HEK293T (cell line): Measurements from ENCODE around the gene ZNF83.

Experiments used
- CTCF ChIA-PET: fragments of 350-600 bp; formaldehyde crosslinking; extraction: SDS; loops from one replicate; lab custom pipeline; 2021; ENCODE audit warnings: antibody characterized with exemption, inconsistent platforms; lab: Yijun Ruan, JAX
- POLR2A ChIA-PET: fragments of 350-600 bp; formaldehyde crosslinking; extraction: SDS; loops from one replicate; lab custom pipeline; 2020; ENCODE audit warnings: antibody characterized with exemption, inconsistent platforms; lab: Yijun Ruan, JAX
- DNase-seq: peaks from one replicate; pipeline ENCODE4 v3.0.0; 2012; ENCODE audit warnings: mixed read lengths; ENCODE audit errors: extremely low spot score
- BHLHE40 ChIP-seq: fragments of 450-650 bp; IDR thresholded peaks from 2 replicates; pipeline ENCODE4 v1.6.1; 2016; ENCODE audit warnings: mild to moderate bottlenecking, moderate library complexity, borderline replicate concordance
- CTBP1 ChIP-seq: fragments of 450-650 bp; IDR thresholded peaks from 2 replicates; pipeline ENCODE4 v1.6.1; 2016; ENCODE audit warnings: borderline replicate concordance
- ELF4 ChIP-seq: fragments of 450-650 bp; IDR thresholded peaks from 2 replicates; pipeline ENCODE4 v1.6.1; 2017; ENCODE audit warnings: antibody characterized with exemption
- FOXA1 ChIP-seq: fragments of 450-650 bp; IDR thresholded peaks from 2 replicates; pipeline ENCODE4 v1.6.1; 2016; ENCODE audit warnings: mild to moderate bottlenecking
- FOXK2 ChIP-seq: fragments of 450-650 bp; IDR thresholded peaks from 2 replicates; pipeline ENCODE4 v1.6.1; 2016; ENCODE audit warnings: mild to moderate bottlenecking
- L3MBTL2 ChIP-seq: fragments of 450-650 bp; conservative IDR thresholded peaks from 2 replicates; pipeline ENCODE4 v1.6.1; 2016; ENCODE audit warnings: mild to moderate bottlenecking
- LEF1 ChIP-seq: fragments of 450-650 bp; IDR thresholded peaks from 2 replicates; pipeline ENCODE4 v1.6.1; 2017; ENCODE audit warnings: mild to moderate bottlenecking, borderline replicate concordance
- NFRKB ChIP-seq: fragments of 450-650 bp; IDR thresholded peaks from 2 replicates; pipeline ENCODE4 v1.6.1; 2016; ENCODE audit warnings: mild to moderate bottlenecking, moderate library complexity
- SP1 ChIP-seq: fragments of 450-650 bp; IDR thresholded peaks from 2 replicates; pipeline ENCODE4 v1.6.1; 2017
- SUZ12 ChIP-seq: fragments of 450-650 bp; IDR thresholded peaks from 2 replicates; pipeline ENCODE4 v1.6.1; 2016; ENCODE audit warnings: mild to moderate bottlenecking
- TARDBP ChIP-seq: fragments of 450-650 bp; IDR thresholded peaks from 2 replicates; pipeline ENCODE4 v1.6.1; 2016
- TF ChIP-seq, protein P1 (sequence below): fragments of 450-650 bp; IDR thresholded peaks from 2 replicates; pipeline ENCODE4 v1.6.1; 2016

ZNF83 gene

DNA sequence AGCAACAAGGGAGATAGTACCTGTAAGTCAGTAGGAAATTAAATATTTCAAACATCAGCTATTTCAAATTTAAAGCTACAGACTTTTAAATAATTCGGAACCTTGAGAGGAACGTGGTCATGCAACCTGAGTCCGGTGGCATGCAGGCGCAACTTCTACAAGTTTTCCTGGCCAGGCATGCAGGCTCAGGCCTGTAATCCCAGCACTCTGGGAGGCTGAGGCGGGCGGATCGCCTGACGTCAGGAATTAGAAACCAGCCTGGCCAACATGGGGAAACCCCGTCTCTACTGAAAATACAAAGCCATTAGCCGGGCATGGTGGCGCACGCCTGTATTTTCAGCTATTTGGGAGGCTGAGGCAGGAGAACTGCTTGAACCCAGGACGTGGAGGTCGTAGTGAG lies 70.2 kb downstream of the ZNF83 start:
- no peak for TF ChIP-seq L3MBTL2
- no peak for TF ChIP-seq CTBP1
- no peak for TF ChIP-seq BHLHE40
- TF ChIP-seq FOXA1, result no peak
- TF ChIP-seq SUZ12, result no peak
- CTCF ChIA-PET, result interaction anchor here (0.6 kb wide), 1 partner anchor 227 kb away, joined by 3 read pairs; no protein-coding TSS in a partner anchor
- POLR2A ChIA-PET, result no interaction called here
- DNase-seq, result no peak

DNA sequence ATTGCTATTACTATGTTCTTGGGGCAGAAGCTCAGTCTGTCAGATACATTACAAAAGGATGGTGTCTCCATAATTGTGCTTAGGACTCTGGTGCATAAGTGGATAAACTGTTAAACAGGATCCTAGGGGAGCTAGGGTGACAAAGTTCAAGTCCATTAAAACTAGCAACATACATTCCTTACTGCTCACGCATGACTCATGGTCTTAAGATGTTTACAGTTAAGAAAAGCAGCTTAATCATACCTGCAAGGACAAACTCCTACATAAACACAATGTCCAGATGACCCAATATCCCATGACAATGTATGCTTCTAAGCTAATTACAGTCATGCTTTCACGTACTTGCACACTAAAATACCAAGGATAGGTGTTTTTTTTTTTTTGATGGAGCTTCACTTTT lies 71.6 kb downstream of the ZNF83 start:
- ChIA-PET CTCF (no interaction called here), POLR2A (no interaction called here)
- no peak for DNase-seq
- TF ChIP-seq TARDBP, result no peak
- no peak for TF ChIP-seq ELF4
- TF ChIP-seq, protein P1, sequence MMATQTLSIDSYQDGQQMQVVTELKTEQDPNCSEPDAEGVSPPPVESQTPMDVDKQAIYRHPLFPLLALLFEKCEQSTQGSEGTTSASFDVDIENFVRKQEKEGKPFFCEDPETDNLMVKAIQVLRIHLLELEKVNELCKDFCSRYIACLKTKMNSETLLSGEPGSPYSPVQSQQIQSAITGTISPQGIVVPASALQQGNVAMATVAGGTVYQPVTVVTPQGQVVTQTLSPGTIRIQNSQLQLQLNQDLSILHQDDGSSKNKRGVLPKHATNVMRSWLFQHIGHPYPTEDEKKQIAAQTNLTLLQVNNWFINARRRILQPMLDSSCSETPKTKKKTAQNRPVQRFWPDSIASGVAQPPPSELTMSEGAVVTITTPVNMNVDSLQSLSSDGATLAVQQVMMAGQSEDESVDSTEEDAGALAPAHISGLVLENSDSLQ, result no peak
- no peak for TF ChIP-seq SP1
- TF ChIP-seq FOXK2, result no peak

DNA sequence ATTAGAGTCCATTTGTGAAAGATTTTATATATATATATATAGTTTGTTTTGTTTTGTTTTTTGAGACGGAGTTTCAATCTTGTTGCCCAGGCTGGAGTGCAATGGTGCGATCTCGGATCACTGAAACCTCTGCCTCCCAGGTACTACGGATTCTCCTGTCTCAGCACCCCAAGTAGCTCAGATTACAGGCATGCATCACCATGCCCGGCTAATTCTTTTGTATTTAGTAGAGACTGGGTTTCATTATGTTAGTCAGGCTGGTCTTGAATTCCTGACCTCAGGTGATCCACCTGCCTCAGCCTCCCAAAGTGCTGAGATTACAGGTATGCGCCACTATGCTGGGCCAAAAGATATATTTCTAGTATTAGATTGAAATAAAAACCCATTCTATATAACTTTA lies 72.0 kb downstream of the ZNF83 start:
- DNase-seq, result no peak
- TF ChIP-seq L3MBTL2 (no peak), LEF1 (no peak), FOXA1 (no peak), NFRKB (no peak), FOXK2 (no peak), SUZ12 (no peak)
- TF ChIP-seq, protein P1, result no peak
- POLR2A ChIA-PET, result no interaction called here
- CTCF ChIA-PET, result no interaction called here
